GM12878 (cell line): ENCODE measurements around the gene APC2. TPM values are rescaled to one million over a fixed set of nuclear protein-coding genes. Genes with fewer than 3 reads are reported as not detected.
A peak's percentile ranks its signal among the peaks of the same experiment; 100 is the strongest.

Experiments
- ATAC-seq: fragments of 200-7000 bp; cut with Tn5 transposase; 3 replicates; pipeline ENCODE4 v1.9.1; 2020; ENCODE audit warnings: mild to moderate bottlenecking, moderate library complexity
- BruUV-seq: library from RNA; stranded (reverse); fragments of 400-500 nt; replicated peaks from 2 replicates; lab custom pipeline; 2021; lab: Mats Ljungman, UMichigan
- CTCF ChIA-PET: fragments of 300-600 bp; sonication (Branson Sonifier 250); formaldehyde crosslinking; extraction: SDS; loops from one replicate; lab custom pipeline; 2021; ENCODE audit warnings: inconsistent platforms; lab: Yijun Ruan, JAX
- POLR2A ChIA-PET: fragments of 350-600 bp; formaldehyde crosslinking; extraction: SDS; loops from one replicate; lab custom pipeline; 2021; ENCODE audit warnings: inconsistent platforms; lab: Charles Lee
- RAD21 ChIA-PET: fragments of 300-600 bp; sonication (Branson Sonifier 250); formaldehyde crosslinking; loops from one replicate; lab custom pipeline; 2023; ENCODE audit warnings: antibody characterized with exemption; ENCODE audit not compliant: unreplicated experiment; lab: Charles Lee
- SMC1A ChIA-PET: fragments of 300-600 bp; sonication (Branson Sonifier 250); formaldehyde crosslinking; loops from one replicate; lab custom pipeline; 2023; ENCODE audit not compliant: unreplicated experiment, uncharacterized antibody; lab: Charles Lee
- DNase-seq: peaks from one replicate; pipeline ENCODE4 v3.0.0-alpha.2; 2011; ENCODE audit warnings: low read depth, low spot score
- FAIRE-seq: peaks from 3 replicates; lab custom pipeline; 2011; peaks lifted over from hg19 to GRCh38; lab: Jason Lieb, UNC
- H2AFZ ChIP-seq: 2 replicates; pipeline ENCODE4 v1.6.0; 2011; ENCODE audit warnings: low read depth, low read length, control low read depth; ENCODE audit not compliant: control insufficient read depth
- H3K27ac ChIP-seq: 2 replicates; pipeline ENCODE4 v1.5.1; 2011; ENCODE audit warnings: control low read depth; ENCODE audit not compliant: control insufficient read depth, insufficient read depth
- H3K27me3 ChIP-seq, 2 experiments: replicated peaks in 1 of 2; 2 replicates each; pipeline versions ENCODE4 v1.6.0 to v1.6.1; 2011; ENCODE audit warnings: low read length in 1 of 2; ENCODE audit not compliant: control insufficient read depth in 2 of 2, insufficient read depth in 2 of 2
- H3K36me3 ChIP-seq, 2 experiments: 2 replicates each; pipeline ENCODE4 v1.5.1; 2011; ENCODE audit warnings: low read length in 1 of 2; ENCODE audit not compliant: control insufficient read depth in 2 of 2, insufficient read depth in 2 of 2
- H3K4me1 ChIP-seq: 2 replicates; pipeline ENCODE4 v1.6.1; 2011; ENCODE audit warnings: mild to moderate bottlenecking, low read length, moderate library complexity, mixed read lengths; ENCODE audit not compliant: control insufficient read depth, insufficient read depth
- H3K4me2 ChIP-seq: 2 replicates; pipeline ENCODE4 v1.6.0; 2011; ENCODE audit warnings: control low read depth; ENCODE audit not compliant: control insufficient read depth, insufficient read depth
- H3K4me3 ChIP-seq: fragments of 200-600 bp; sonication (generic); 2 replicates; pipeline ENCODE4 v1.5.1; 2016
- H3K79me2 ChIP-seq: 2 replicates; pipeline ENCODE4 v1.6.0; 2011; ENCODE audit warnings: low read length; ENCODE audit not compliant: control insufficient read depth, insufficient read depth
- H3K9ac ChIP-seq: 2 replicates; pipeline ENCODE4 v1.8.0; 2011; ENCODE audit warnings: low read length, control low read depth, mixed read lengths; ENCODE audit not compliant: control insufficient read depth, insufficient read depth
- H3K9me3 ChIP-seq: replicated peaks from 3 replicates; pipeline ENCODE4 v1.5.1; 2011; ENCODE audit warnings: mild to moderate bottlenecking, low read length; ENCODE audit not compliant: control insufficient read depth, insufficient read depth
- H4K20me1 ChIP-seq: 2 replicates; pipeline ENCODE4 v1.6.0; 2011; ENCODE audit not compliant: control insufficient read depth, insufficient read depth
- ATF7 ChIP-seq: fragments of 450-650 bp; IDR thresholded peaks from 2 replicates; pipeline ENCODE4 v1.6.1; 2016; ENCODE audit warnings: low read depth, mild to moderate bottlenecking
- BCL11A ChIP-seq: IDR thresholded peaks from 2 replicates; pipeline ENCODE4 v1.6.1; 2011; ENCODE audit warnings: low read depth, low read length
- MTA3 ChIP-seq: IDR thresholded peaks from 2 replicates; pipeline ENCODE4 v1.6.1; 2012; ENCODE audit warnings: low read length, inconsistent platforms, borderline replicate concordance
- PML ChIP-seq: IDR thresholded peaks from 2 replicates; pipeline ENCODE4 v1.6.1; 2012; ENCODE audit warnings: low read length, inconsistent platforms
- POLR2A ChIP-seq: IDR thresholded peaks from 2 replicates; pipeline ENCODE4 v1.6.1; 2011; ENCODE audit warnings: low read depth, mild to moderate bottlenecking, low read length
- POLR2AphosphoS2 ChIP-seq: IDR thresholded peaks from 2 replicates; pipeline ENCODE4 v1.6.1; 2011; ENCODE audit warnings: low read depth, mild to moderate bottlenecking, low read length, improper control_type of control experiment, moderate library complexity
- ZBED1 ChIP-seq: IDR thresholded peaks from 2 replicates; pipeline ENCODE4 v1.6.1; 2016; ENCODE audit warnings: borderline replicate concordance
- ZNF622 ChIP-seq: fragments of 450-650 bp; IDR thresholded peaks from 2 replicates; pipeline ENCODE4 v1.6.1; 2017; ENCODE audit warnings: mild to moderate bottlenecking, inconsistent platforms
- WGBS: methylation state at CpG from one replicate; pipeline ENCODE4 v1.1.6; 2016; ENCODE audit warnings: low lambda C conversion rate; ENCODE audit not compliant: insufficient replicate concordance, insufficient coverage; ENCODE audit errors: missing lambda C conversion rate; 5-methylcytosine and 5-hydroxymethylcytosine counted together
- in situ Hi-C: fragments of 300-500 bp; cut with MboI; formaldehyde crosslinking; loops from 9 replicates; pipeline ENCODE4 v1.14.3; 2018; ENCODE audit warnings: mixed read lengths
- intact Hi-C: fragments of 100-400 bp; cut with micrococcal nuclease; formaldehyde crosslinking; loops from one replicate; pipeline ENCODE4 v1.14.2; 2022; ENCODE audit not compliant: unreplicated experiment
- polyA plus RNA-seq, 11 experiments: library from polyadenylated mRNA; depleted of rRNA in 4 of 11; unstranded in 6 of 11; stranded (reverse) in 5 of 11; fragments of >200 nt; fragmentation: Nextera tagmentation in 4 of 11; fragmentation: Illumina TruSeq in 1 of 11; extraction: Ambion mirVana in 4 of 11; extraction: Trizol in 1 of 11; gene quantifications; 1 replicate in 1 of 11; 2 replicates in 10 of 11; pipeline versions ENCODE4 v1.2.1 to v1.2.3, GENCODE V29; 2011 to 2016; ENCODE audit warnings: inconsistent platforms in 2 of 11, missing spikeins in 2 of 11, low read depth in 1 of 11
- total RNA-seq, 4 experiments: library from RNA; depleted of rRNA in 3 of 4; stranded (reverse); fragments of >200 nt in 3 of 4; fragmentation: Illumina TruSeq in 1 of 4; extraction: Trizol in 1 of 4; gene quantifications; 2 replicates each; pipeline versions ENCODE4 v1.2.1 to v1.2.3, GENCODE V29; 2013 to 2021
- TF ChIP-seq, protein P1 (sequence below): fragments of 450-650 bp; formaldehyde crosslinking; IDR thresholded peaks from 2 replicates; pipeline ENCODE4 v1.4.0; 2022; ENCODE audit warnings: mild to moderate bottlenecking, moderate library complexity
- TF ChIP-seq, protein P2 (sequence below): fragments of 450-650 bp; IDR thresholded peaks from 2 replicates; pipeline ENCODE4 v1.6.1; 2017; ENCODE audit warnings: mild to moderate bottlenecking, low read depth, inconsistent platforms; ENCODE audit not compliant: poor library complexity, severe bottlenecking
- TF ChIP-seq, protein P3 (sequence below): IDR thresholded peaks from 2 replicates; pipeline ENCODE4 v1.6.1; 2011; ENCODE audit warnings: borderline replicate concordance, low read depth, mild to moderate bottlenecking, moderate library complexity, low read length; ENCODE audit not compliant: insufficient read depth, poor library complexity, severe bottlenecking

The APC2 gene
- total and polyA plus RNA-seq, 10 of the 15 experiments (the other 5 are each of a cell fraction or from before 2014, with no cell fraction given) = under 0.01 to 0.73 (median 0.04) TPM; not detected in 5

DNA sequence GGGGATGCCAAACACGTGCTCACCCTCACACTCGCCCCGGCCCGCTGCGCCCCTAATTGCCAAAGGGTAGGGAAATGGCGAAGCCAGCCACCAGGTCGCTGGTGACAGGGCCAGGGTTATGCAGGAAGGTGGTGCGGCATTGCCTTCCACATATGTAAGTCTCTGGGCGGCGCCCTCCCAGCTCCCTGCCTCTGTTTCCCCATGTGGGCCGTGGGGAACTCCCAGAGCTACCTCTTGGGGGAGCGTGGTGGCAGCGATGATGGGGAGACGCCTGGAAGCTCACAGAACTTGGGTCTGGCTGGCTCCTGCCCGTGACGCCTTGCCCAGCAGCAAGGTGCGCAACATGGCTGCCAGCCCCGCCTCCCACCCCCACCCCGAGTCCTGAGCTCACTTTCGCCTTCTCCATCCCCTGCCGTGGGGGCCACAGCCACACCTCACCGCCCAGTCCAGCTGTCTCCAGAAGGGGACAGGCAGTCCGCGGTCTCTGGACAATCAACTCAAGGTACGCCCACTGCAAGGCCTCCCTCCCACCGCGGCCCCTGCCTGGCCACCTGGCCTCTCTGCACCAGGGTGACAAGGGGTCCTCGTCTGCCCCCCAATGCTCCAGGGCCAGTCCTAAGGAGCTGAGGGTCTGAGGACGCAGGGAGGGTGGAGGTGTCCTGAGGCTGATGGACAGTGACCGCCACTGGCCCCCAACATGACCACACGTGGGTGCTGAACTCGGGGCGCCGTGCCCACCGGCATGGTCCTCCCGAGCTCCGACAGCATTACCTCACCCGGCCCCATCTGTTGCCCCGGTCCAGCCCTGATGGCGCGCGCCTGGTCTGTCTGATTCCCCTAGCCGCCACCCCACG is 22.5 kb downstream of the APC2 start:
- Histone ChIP-seq H3K9ac (no peak overlapping the region), H3K4me1 (peaks cover 7% of the 10 kb centered on the region), H3K4me2 (no peak overlapping the region)
- ATAC-seq = no peak
- TF ChIP-seq POLR2A (peak; percentile 69), BCL11A (no peak), PML (no peak), MTA3 (no peak), ZNF622 (no peak), ZBED1 (no peak), POLR2AphosphoS2 (peak; percentile 42; the same call in 1 of the 2 replicates), ATF7 (no peak)
- TF ChIP-seq, protein P1, sequence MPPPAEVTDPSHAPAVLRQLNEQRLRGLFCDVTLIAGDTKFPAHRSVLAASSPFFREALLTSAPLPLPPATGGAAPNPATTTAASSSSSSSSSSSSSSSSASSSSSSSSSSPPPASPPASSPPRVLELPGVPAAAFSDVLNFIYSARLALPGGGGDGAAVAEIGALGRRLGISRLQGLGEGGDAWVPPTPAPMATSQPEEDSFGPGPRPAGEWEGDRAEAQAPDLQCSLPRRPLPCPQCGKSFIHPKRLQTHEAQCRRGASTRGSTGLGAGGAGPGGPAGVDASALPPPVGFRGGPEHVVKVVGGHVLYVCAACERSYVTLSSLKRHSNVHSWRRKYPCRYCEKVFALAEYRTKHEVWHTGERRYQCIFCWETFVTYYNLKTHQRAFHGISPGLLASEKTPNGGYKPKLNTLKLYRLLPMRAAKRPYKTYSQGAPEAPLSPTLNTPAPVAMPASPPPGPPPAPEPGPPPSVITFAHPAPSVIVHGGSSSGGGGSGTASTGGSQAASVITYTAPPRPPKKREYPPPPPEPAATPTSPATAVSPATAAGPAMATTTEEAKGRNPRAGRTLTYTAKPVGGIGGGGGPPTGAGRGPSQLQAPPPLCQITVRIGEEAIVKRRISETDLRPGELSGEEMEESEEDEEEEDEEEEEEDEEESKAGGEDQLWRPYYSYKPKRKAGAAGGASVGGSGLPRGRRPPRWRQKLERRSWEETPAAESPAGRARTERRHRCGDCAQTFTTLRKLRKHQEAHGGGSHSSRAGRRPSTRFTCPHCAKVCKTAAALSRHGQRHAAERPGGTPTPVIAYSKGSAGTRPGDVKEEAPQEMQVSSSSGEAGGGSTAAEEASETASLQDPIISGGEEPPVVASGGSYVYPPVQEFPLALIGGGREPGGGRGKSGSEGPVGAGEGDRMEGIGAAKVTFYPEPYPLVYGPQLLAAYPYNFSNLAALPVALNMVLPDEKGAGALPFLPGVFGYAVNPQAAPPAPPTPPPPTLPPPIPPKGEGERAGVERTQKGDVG (CRISPR knock-in tag) = no peak
- TF ChIP-seq, protein P2, sequence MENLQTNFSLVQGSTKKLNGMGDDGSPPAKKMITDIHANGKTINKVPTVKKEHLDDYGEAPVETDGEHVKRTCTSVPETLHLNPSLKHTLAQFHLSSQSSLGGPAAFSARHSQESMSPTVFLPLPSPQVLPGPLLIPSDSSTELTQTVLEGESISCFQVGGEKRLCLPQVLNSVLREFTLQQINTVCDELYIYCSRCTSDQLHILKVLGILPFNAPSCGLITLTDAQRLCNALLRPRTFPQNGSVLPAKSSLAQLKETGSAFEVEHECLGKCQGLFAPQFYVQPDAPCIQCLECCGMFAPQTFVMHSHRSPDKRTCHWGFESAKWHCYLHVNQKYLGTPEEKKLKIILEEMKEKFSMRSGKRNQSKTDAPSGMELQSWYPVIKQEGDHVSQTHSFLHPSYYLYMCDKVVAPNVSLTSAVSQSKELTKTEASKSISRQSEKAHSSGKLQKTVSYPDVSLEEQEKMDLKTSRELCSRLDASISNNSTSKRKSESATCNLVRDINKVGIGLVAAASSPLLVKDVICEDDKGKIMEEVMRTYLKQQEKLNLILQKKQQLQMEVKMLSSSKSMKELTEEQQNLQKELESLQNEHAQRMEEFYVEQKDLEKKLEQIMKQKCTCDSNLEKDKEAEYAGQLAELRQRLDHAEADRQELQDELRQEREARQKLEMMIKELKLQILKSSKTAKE = no peak
- TF ChIP-seq, protein P3, sequence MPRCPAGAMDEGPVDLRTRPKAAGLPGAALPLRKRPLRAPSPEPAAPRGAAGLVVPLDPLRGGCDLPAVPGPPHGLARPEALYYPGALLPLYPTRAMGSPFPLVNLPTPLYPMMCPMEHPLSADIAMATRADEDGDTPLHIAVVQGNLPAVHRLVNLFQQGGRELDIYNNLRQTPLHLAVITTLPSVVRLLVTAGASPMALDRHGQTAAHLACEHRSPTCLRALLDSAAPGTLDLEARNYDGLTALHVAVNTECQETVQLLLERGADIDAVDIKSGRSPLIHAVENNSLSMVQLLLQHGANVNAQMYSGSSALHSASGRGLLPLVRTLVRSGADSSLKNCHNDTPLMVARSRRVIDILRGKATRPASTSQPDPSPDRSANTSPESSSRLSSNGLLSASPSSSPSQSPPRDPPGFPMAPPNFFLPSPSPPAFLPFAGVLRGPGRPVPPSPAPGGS = no peak
- TF ChIP-seq, all 136 proteins: peak for 2
- ChIA-PET SMC1A (no interaction called here), POLR2A (no interaction called here), RAD21 (no interaction called here), CTCF (no interaction called here)
- BruUV-seq = no TSS peak
- in situ Hi-C loops (no loop called here), intact Hi-C loops (no loop called here)
- H4K20me1 ChIP-seq = peaks cover 7% of the 10 kb centered on the region
- H3K36me3 ChIP-seq = no peaks in the 10 kb centered on the region
- H3K27ac ChIP-seq = no peak overlapping the region
- DNase-seq (no peak), FAIRE-seq (no peak)
- 79% methylated on average over 41 of the region's 44 CpGs for WGBS
- no peak overlapping the region for H2AFZ ChIP-seq
- H3K4me3 ChIP-seq = no peak overlapping the region
- H3K79me2 ChIP-seq = no peaks in the 10 kb centered on the region; the same call in none of the 2 replicates
- H3K27me3 ChIP-seq = peaks cover 7 to 27% of the 10 kb centered on the region in 2 experiments
- H3K9me3 ChIP-seq = no peaks in the 10 kb centered on the region
